Natural killer cell (primary cell): ENCODE measurements around the gene ELAVL1. TPM values are rescaled to one million over a fixed set of nuclear protein-coding genes. Genes with fewer than 3 reads are reported as not detected.

Source experiments
- ATAC-seq, 3 donors: fragments of 150-1000 bp in 2 of 3; fragments of 200-7000 bp in 1 of 3; cut with Tn5 transposase; 1 replicate in 1 of 3; 2 replicates in 2 of 3; pipeline ENCODE4 v1.10.0; 2021; ENCODE audit warnings: mild to moderate bottlenecking in 2 of 3, moderate library complexity in 2 of 3
- DNase-seq, 2 donors: peaks; one replicate each; pipeline versions ENCODE4 v3.0.0 to v3.0.0-alpha.2; 2013 to 2021; ENCODE audit warnings: mixed read lengths in 1 of 2
- H3K27ac ChIP-seq: one replicate; pipeline ENCODE4 v1.5.1; 2013; ENCODE audit warnings: mild to moderate bottlenecking, low read length
- H3K27me3 ChIP-seq: one replicate; pipeline ENCODE4 v1.6.1; 2013; ENCODE audit warnings: low read length; ENCODE audit not compliant: control insufficient read depth, insufficient read depth
- H3K36me3 ChIP-seq: one replicate; pipeline ENCODE4 v1.6.1; 2013; ENCODE audit warnings: low read length; ENCODE audit not compliant: control insufficient read depth, insufficient read depth
- H3K4me1 ChIP-seq: one replicate; pipeline ENCODE4 v1.6.1; 2013; ENCODE audit warnings: low read length; ENCODE audit not compliant: control insufficient read depth, insufficient read depth
- H3K4me3 ChIP-seq: one replicate; pipeline ENCODE4 v1.5.1; 2013; ENCODE audit warnings: low read length
- H3K9me3 ChIP-seq: one replicate; pipeline ENCODE4 v1.6.1; 2013; ENCODE audit warnings: low read length; ENCODE audit not compliant: control insufficient read depth, insufficient read depth
- H3K27ac Mint-ChIP-seq, 2 donors: one replicate each; pipeline ENCODE4 v1.8.0; 2022; ENCODE audit warnings: mild to moderate bottlenecking in 2 of 2, mixed read lengths in 2 of 2, moderate library complexity in 1 of 2
- H3K27me3 Mint-ChIP-seq, 2 donors: one replicate each; pipeline ENCODE4 v1.8.0; 2022; ENCODE audit warnings: low read depth in 2 of 2, mixed read lengths in 2 of 2
- H3K36me3 Mint-ChIP-seq: one replicate; pipeline ENCODE4 v1.8.0; 2022; ENCODE audit warnings: mixed read lengths
- H3K4me1 Mint-ChIP-seq, 2 donors: one replicate each; pipeline ENCODE4 v1.8.0; 2022; ENCODE audit warnings: mixed read lengths in 2 of 2
- H3K4me3 Mint-ChIP-seq: one replicate; pipeline ENCODE4 v1.8.0; 2022; ENCODE audit warnings: mild to moderate bottlenecking, moderate library complexity, mixed read lengths
- H3K9me3 Mint-ChIP-seq, 2 donors: one replicate each; pipeline ENCODE4 v1.8.0; 2022; ENCODE audit warnings: mixed read lengths in 2 of 2
- CTCF ChIP-seq: fragments of 200-600 bp; IDR thresholded peaks from one replicate; pipeline ENCODE4 v1.8.0; 2022; ENCODE audit warnings: antibody characterized with exemption
- WGBS: methylation state at CpG from one replicate; pipeline ENCODE4 v1.1.7; 2013; ENCODE audit warnings: missing lambda C conversion rate; ENCODE audit not compliant: insufficient coverage; 5-methylcytosine and 5-hydroxymethylcytosine counted together
- intact Hi-C: fragments of 100-400 bp; cut with micrococcal nuclease; formaldehyde crosslinking; loops from one replicate; pipeline ENCODE4 v1.14.2; 2022
- total RNA-seq, 4 donors: library from RNA; stranded (reverse); fragments of 120-200 nt in 1 of 4; gene quantifications; one replicate each; pipeline versions ENCODE4 v1.2.3 to v1.2.4, GENCODE V29; 2013 to 2022

The ELAVL1 gene
- total RNA-seq, 3 donors from 2014 or later (not counting 1 experiment from before 2014, with no cell fraction given), result 36.9 to 43.9 (median 43.8) TPM

- Mint-ChIP-seq H3K27me3 (no peaks in the 10 kb centered on the region), H3K36me3 (no peaks in the 10 kb centered on the region), H3K27ac (no peak overlapping the region), H3K4me1 (peaks cover 7 to 12% of the 10 kb centered on the region in 2 donors), H3K4me3 (no peak overlapping the region), H3K9me3 (no peaks in the 10 kb centered on the region)
- no peak for TF ChIP-seq CTCF
- no peak for ATAC-seq
- Histone ChIP-seq H3K4me3 (no peak overlapping the region), H3K4me1 (no peaks in the 10 kb centered on the region), H3K27me3 (no peaks in the 10 kb centered on the region), H3K9me3 (no peaks in the 10 kb centered on the region), H3K27ac (no peak overlapping the region), H3K36me3 (peaks cover 55% of the 10 kb centered on the region)
- 95% methylated on average over 10 of the region's 10 CpGs for WGBS
- intact Hi-C loops, result no loop called here
- no peak for DNase-seq
These were observed 23.3 kb downstream of the ELAVL1 start for GRCh38 chr19:7982103-7982502.

DNA sequence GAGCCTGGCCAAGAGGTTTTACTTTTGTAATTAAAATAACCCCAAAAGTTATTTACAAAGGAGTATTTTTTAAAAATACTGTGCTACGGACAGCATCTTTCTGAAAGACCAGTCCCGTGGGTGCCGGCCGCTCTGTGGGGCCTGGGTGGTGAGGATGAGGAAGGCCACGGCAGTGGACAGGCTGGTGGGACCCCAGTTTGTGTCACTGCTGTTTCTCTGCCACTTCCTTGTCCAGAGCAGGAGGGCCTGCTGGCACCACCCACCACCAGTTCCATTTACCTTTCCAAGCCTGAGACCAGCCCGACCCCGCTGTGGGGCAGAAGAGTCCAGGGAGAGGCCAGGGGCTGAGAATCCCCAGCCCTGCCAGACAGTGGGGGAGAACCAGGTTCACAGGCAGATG lies 23.8 kb downstream of the ELAVL1 start:
- ATAC-seq, result no peak
- H3K36me3 ChIP-seq, result peaks cover 54% of the 10 kb centered on the region
- no peaks in the 10 kb centered on the region for H3K9me3 ChIP-seq
- H3K4me3 ChIP-seq, result no peak overlapping the region
- no peaks in the 10 kb centered on the region for H3K27me3 Mint-ChIP-seq
- WGBS, result 96% methylated on average over 7 of the region's 7 CpGs
- intact Hi-C loops, result no loop called here
- no peaks in the 10 kb centered on the region for H3K9me3 Mint-ChIP-seq
- no peaks in the 10 kb centered on the region for H3K4me1 ChIP-seq
- no peaks in the 10 kb centered on the region for H3K27me3 ChIP-seq
- no peak for DNase-seq
- H3K27ac ChIP-seq, result no peak overlapping the region
- no peaks in the 10 kb centered on the region for H3K36me3 Mint-ChIP-seq
- H3K4me1 Mint-ChIP-seq, result peaks cover 7 to 12% of the 10 kb centered on the region in 2 donors
- no peak overlapping the region for H3K4me3 Mint-ChIP-seq
- TF ChIP-seq CTCF, result no peak
- H3K27ac Mint-ChIP-seq, result no peak overlapping the region

GRCh38 chr19:7981199-7981598 lies 24.2 kb downstream of the ELAVL1 start:
- Histone ChIP-seq H3K27me3 (no peaks in the 10 kb centered on the region), H3K4me1 (no peaks in the 10 kb centered on the region), H3K27ac (no peak overlapping the region), H3K4me3 (no peak overlapping the region), H3K36me3 (peaks cover 49% of the 10 kb centered on the region), H3K9me3 (no peaks in the 10 kb centered on the region)
- WGBS, result 89% methylated on average over 5 of the region's 7 CpGs
- no peak for ATAC-seq
- H3K36me3 Mint-ChIP-seq, result no peaks in the 10 kb centered on the region
- H3K27ac Mint-ChIP-seq, result no peak overlapping the region
- H3K4me1 Mint-ChIP-seq, result peaks cover 4 to 9% of the 10 kb centered on the region in 2 donors
- intact Hi-C loops, result no loop called here
- no peak overlapping the region for H3K4me3 Mint-ChIP-seq
- no peaks in the 10 kb centered on the region for H3K9me3 Mint-ChIP-seq
- DNase-seq, result no peak
- H3K27me3 Mint-ChIP-seq, result no peaks in the 10 kb centered on the region
- TF ChIP-seq CTCF, result no peak

GRCh38 chr19:7980635-7981121 lies 24.8 kb downstream of the ELAVL1 start:
- no peaks in the 10 kb centered on the region for H3K27me3 Mint-ChIP-seq
- Histone ChIP-seq H3K4me3 (no peak overlapping the region), H3K36me3 (peaks cover 49% of the 10 kb centered on the region), H3K9me3 (no peaks in the 10 kb centered on the region), H3K4me1 (no peaks in the 10 kb centered on the region), H3K27me3 (no peaks in the 10 kb centered on the region), H3K27ac (no peak overlapping the region)
- H3K27ac Mint-ChIP-seq, result no peak overlapping the region
- H3K4me1 Mint-ChIP-seq, result peaks cover 0 to 5% of the 10 kb centered on the region in 2 donors
- no peaks in the 10 kb centered on the region for H3K9me3 Mint-ChIP-seq
- no peak for ATAC-seq
- intact Hi-C loops, result no loop called here
- DNase-seq, result no peak
- WGBS, result 96% methylated on average over 12 of the region's 12 CpGs
- H3K36me3 Mint-ChIP-seq, result no peaks in the 10 kb centered on the region
- no peak for TF ChIP-seq CTCF
- H3K4me3 Mint-ChIP-seq, result no peak overlapping the region
